ENCODE measurements around the gene CPNE1. TPM values are rescaled to one million over a fixed set of nuclear protein-coding genes. Genes with fewer than 3 reads are reported as not detected.

CPNE1 gene
- total RNA-seq, 1 donor from 2014 or later, result 264 TPM

- POLR2A ChIA-PET, result interaction anchor here (0.9 to 2.3 kb wide), 16 partner anchors 10 to 245 kb away, joined by 3 to 47 read pairs (median 5); partner anchors contain the start of genes CPNE1, ERGIC3, PHF20 and RBM12
- DNase-seq (no peak), ATAC-seq (ENCODE audit: low read depth) (no peak)
- CTCF ChIA-PET, result interaction anchor here (0.6 to 2.5 kb wide), 4 partner anchors 99 to 236 kb away, joined by 3 to 6 read pairs (median 3); no protein-coding TSS in a partner anchor
- H3K36me3 Mint-ChIP-seq (ENCODE audit: low read depth), result peaks cover 74% of the 10 kb centered on the region
- no peaks in the 10 kb centered on the region for H3K27me3 Mint-ChIP-seq
- TF ChIP-seq, protein P1, sequence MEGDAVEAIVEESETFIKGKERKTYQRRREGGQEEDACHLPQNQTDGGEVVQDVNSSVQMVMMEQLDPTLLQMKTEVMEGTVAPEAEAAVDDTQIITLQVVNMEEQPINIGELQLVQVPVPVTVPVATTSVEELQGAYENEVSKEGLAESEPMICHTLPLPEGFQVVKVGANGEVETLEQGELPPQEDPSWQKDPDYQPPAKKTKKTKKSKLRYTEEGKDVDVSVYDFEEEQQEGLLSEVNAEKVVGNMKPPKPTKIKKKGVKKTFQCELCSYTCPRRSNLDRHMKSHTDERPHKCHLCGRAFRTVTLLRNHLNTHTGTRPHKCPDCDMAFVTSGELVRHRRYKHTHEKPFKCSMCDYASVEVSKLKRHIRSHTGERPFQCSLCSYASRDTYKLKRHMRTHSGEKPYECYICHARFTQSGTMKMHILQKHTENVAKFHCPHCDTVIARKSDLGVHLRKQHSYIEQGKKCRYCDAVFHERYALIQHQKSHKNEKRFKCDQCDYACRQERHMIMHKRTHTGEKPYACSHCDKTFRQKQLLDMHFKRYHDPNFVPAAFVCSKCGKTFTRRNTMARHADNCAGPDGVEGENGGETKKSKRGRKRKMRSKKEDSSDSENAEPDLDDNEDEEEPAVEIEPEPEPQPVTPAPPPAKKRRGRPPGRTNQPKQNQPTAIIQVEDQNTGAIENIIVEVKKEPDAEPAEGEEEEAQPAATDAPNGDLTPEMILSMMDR (IDR thresholded peaks at IDR 0.05), result no peak
- intact Hi-C loops (cut with micrococcal nuclease), result loop anchor here (1.0 to 10.0 kb wide), 10 partner anchors 7 to 237 kb away; partner anchors contain the start of genes CPNE1, RBM12 and RBM39
- peaks cover 27% of the 10 kb centered on the region for H3K4me1 Mint-ChIP-seq
- H3K9me3 Mint-ChIP-seq, result no peaks in the 10 kb centered on the region
- H3K4me3 Mint-ChIP-seq, result peak overlapping the region; percentile 97
- peak overlapping the region; percentile 91 for H3K27ac Mint-ChIP-seq
Observed at GRCh38 chr20:35699957-35700624, 35.4 kb upstream of the CPNE1 start.

DNA sequence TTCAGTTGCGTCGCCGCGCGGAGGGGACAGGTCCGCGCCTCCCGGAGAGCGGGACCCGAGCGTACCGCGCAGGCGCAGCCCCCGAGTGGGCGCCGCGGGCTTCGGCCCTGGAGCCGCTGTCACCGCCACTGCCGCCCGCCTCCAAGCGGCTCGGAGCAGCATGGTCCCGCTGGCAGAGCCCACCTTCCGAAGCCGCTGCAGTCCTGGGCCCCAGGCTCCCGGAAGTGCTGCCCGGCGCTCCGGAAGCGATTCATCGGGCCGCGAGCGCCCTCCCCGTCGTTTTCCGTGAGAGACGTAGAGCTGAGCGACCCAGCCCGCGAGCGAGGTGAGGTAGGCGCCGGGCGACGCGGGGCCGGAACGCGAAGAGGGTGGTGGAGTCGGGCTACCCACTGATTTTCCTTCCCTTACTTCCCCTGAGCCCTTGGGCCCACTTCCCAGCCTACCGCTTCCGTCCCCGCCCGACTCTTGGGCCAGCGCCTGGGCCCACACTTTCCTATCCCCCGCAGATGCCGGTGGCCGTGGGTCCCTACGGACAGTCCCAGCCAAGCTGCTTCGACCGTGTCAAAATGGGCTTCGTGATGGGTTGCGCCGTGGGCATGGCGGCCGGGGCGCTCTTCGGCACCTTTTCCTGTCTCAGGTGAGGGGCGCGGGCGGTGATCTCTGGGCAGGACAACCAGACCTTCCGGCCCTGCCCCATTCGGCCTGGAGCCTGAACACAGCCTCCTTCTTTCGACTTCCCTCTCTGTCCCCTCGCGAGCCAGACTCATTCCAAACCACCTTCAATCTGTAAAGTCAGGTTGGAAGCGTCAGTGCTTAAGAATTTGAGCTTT, 34.6 kb upstream of the CPNE1 start, which contains the start of the genes NFS1 and ROMO1:
Gene NFS1, minus strand, starts transcription at position 226 of the 830 bp plus-strand sequence. Its CDS starts 64 bp downstream, at position 162.
Gene ROMO1, plus strand, starts transcription at position 279 of the 830 bp plus-strand sequence. Its CDS starts 228 bp downstream, at position 507.
- ChIA-PET CTCF (interaction anchor here (0.7 to 2.5 kb wide), 4 partner anchors 98 to 368 kb away, joined by 3 to 6 read pairs (median 3); no protein-coding TSS in a partner anchor), POLR2A (interaction anchor here (0.6 to 2.3 kb wide), 19 partner anchors 10 to 315 kb away, joined by 3 to 47 read pairs (median 4); partner anchors contain the start of genes CPNE1, ERGIC3, PHF20 and RBM12)
- Mint-ChIP-seq H3K27me3 (no peaks in the 10 kb centered on the region), H3K4me3 (peak within 1 kb of the TSS; percentile 97), H3K27ac (peak within 1 kb of the TSS; percentile 91), H3K4me1 (peaks cover 27% of the 10 kb centered on the region), H3K36me3 (ENCODE audit: low read depth) (peaks cover 70% of the 10 kb centered on the region), H3K9me3 (no peaks in the 10 kb centered on the region)
- ATAC-seq (ENCODE audit: low read depth) (peak; percentile 90), DNase-seq (peak; percentile 85)
- TF ChIP-seq, protein P1 (IDR thresholded peaks at IDR 0.05), result no peak
- intact Hi-C loops (cut with micrococcal nuclease), result loop anchor here (1.0 to 10.0 kb wide), 10 partner anchors 8 to 236 kb away; partner anchors contain the start of genes CPNE1, RBM12 and RBM39

- no peaks in the 10 kb centered on the region for H3K9me3 Mint-ChIP-seq
- ChIA-PET POLR2A (interaction anchor here (1.0 to 2.3 kb wide), 12 partner anchors 12 to 256 kb away, joined by 3 to 47 read pairs (median 6); partner anchors contain the start of genes CPNE1, ERGIC3, PHF20 and RBM12), CTCF (interaction anchor here (1.5 to 2.5 kb wide), 2 partner anchors 219 to 235 kb away, joined by 3 to 6 read pairs; no protein-coding TSS in a partner anchor)
- DNase-seq (no peak), ATAC-seq (ENCODE audit: low read depth) (peak; percentile 29)
- peaks cover 65% of the 10 kb centered on the region for H3K36me3 Mint-ChIP-seq (ENCODE audit: low read depth)
- H3K27ac Mint-ChIP-seq, result peak overlapping the region; percentile 87
- no peaks in the 10 kb centered on the region for H3K27me3 Mint-ChIP-seq
- H3K4me3 Mint-ChIP-seq, result peak overlapping the region; percentile 97
- peaks cover 27% of the 10 kb centered on the region for H3K4me1 Mint-ChIP-seq
- TF ChIP-seq, protein P1 (IDR thresholded peaks at IDR 0.05), result no peak
- intact Hi-C loops (cut with micrococcal nuclease), result loop anchor here (1.0 to 10.0 kb wide), 10 partner anchors 9 to 235 kb away; partner anchors contain the start of genes CPNE1, RBM12 and RBM39
Observed at GRCh38 chr20:35698298-35699126, 33.8 kb upstream of the CPNE1 start.

GRCh38 chr20:35697696-35698297, 33.1 kb upstream of the CPNE1 start:
- ATAC-seq (ENCODE audit: low read depth) (no peak), DNase-seq (no peak)

More at GRCh38 chr20:35697696-35698297, 33.1 kb upstream of the CPNE1 start:
- Mint-ChIP-seq H3K27me3 (no peaks in the 10 kb centered on the region), H3K4me1 (peaks cover 27% of the 10 kb centered on the region), H3K27ac (peak overlapping the region; percentile 38), H3K9me3 (no peaks in the 10 kb centered on the region), H3K36me3 (ENCODE audit: low read depth) (peaks cover 65% of the 10 kb centered on the region), H3K4me3 (peak overlapping the region; percentile 97)
- intact Hi-C loops (cut with micrococcal nuclease), result loop anchor here (2.0 to 10.0 kb wide), 2 partner anchors 17 to 187 kb away; no protein-coding TSS in a partner anchor
- ChIA-PET CTCF (no interaction called here), POLR2A (no interaction called here)
- TF ChIP-seq, protein P1 (IDR thresholded peaks at IDR 0.05), result no peak
